Kidney epithelial cell (primary cell): ENCODE results near the gene LRP5. TPM values are rescaled to one million over a fixed set of nuclear protein-coding genes. Genes with fewer than 3 reads are reported as not detected.
"Not testable (repeated sequence)": the region's sequence is repeated elsewhere in the genome, so short reads cannot be mapped to it uniquely, and the experiment has no call there.

ENCODE experiments used
- DNase-seq: peaks from one replicate; pipeline ENCODE4 v3.0.0-alpha.2; 2010; ENCODE audit warnings: low read depth
- H3K27me3 ChIP-seq: 2 replicates; pipeline ENCODE4 v1.6.0; 2011; ENCODE audit warnings: low read length; ENCODE audit not compliant: control insufficient read depth, insufficient read depth
- H3K36me3 ChIP-seq: 2 replicates; pipeline ENCODE4 v1.5.1; 2011; ENCODE audit warnings: low read length; ENCODE audit not compliant: control insufficient read depth, insufficient read depth
- H3K4me3 ChIP-seq: 2 replicates; pipeline ENCODE4 v1.5.1; 2011; ENCODE audit warnings: low read depth, mild to moderate bottlenecking, control low read depth, low read length
- CTCF ChIP-seq: IDR thresholded peaks from 2 replicates; pipeline ENCODE4 v1.5.1; 2011; ENCODE audit warnings: mild to moderate bottlenecking, moderate library complexity, low read length, control low read depth, inconsistent platforms; ENCODE audit not compliant: insufficient read depth, poor library complexity, severe bottlenecking
- total RNA-seq: library from RNA; depleted of rRNA; stranded (reverse); fragments of >200 nt; gene quantifications from 2 replicates; pipeline ENCODE4 v1.2.3, GENCODE V29; 2015

LRP5 gene
- total RNA-seq, 1 donor from 2014 or later, result 31.6 TPM

GRCh38 chr11:68454767-68455166 is 142.4 kb downstream of the LRP5 start:
- Histone ChIP-seq H3K4me3 (no peak overlapping the region), H3K36me3 (no peaks in the 10 kb centered on the region), H3K27me3 (peaks cover 3% of the 10 kb centered on the region)
- DNase-seq, result no peak
- no peak for TF ChIP-seq CTCF

- no peak for TF ChIP-seq CTCF
- no peak for DNase-seq
- Histone ChIP-seq H3K4me3 (no peak overlapping the region), H3K27me3 (peaks cover 3% of the 10 kb centered on the region), H3K36me3 (no peaks in the 10 kb centered on the region)
Measured at GRCh38 chr11:68455485-68455884, 143.1 kb downstream of the LRP5 start.

- DNase-seq, result no peak
- no peak for TF ChIP-seq CTCF
- Histone ChIP-seq H3K4me3 (no peak overlapping the region), H3K27me3 (peaks cover 3% of the 10 kb centered on the region), H3K36me3 (no peaks in the 10 kb centered on the region)
Measured at GRCh38 chr11:68457216-68457897, 145.0 kb downstream of the LRP5 start.

- no peak for TF ChIP-seq CTCF
- Histone ChIP-seq H3K4me3 (no peak overlapping the region), H3K36me3 (no peaks in the 10 kb centered on the region), H3K27me3 (peaks cover 3% of the 10 kb centered on the region)
- no peak for DNase-seq
Measured at GRCh38 chr11:68457898-68458249, 145.5 kb downstream of the LRP5 start.

- not testable (repeated sequence) for H3K36me3 ChIP-seq, DNase-seq, H3K27me3 ChIP-seq, H3K4me3 ChIP-seq
Measured at GRCh38 chr11:68458340-68458739, 145.9 kb downstream of the LRP5 start.

GRCh38 chr11:68459886-68460740 is 147.7 kb downstream of the LRP5 start:
- H3K27me3 ChIP-seq, result peaks cover 3% of the 10 kb centered on the region

More at GRCh38 chr11:68459886-68460740, 147.7 kb downstream of the LRP5 start:
- peak overlapping the region; percentile 62 for H3K4me3 ChIP-seq
- no peaks in the 10 kb centered on the region for H3K36me3 ChIP-seq
- peak; percentile 96 for DNase-seq
- no peak for TF ChIP-seq CTCF
